ENCODE data around the gene CHRNB2. TPM values are rescaled to one million over a fixed set of nuclear protein-coding genes. Genes with fewer than 3 reads are reported as not detected.

CHRNB2 gene
- total RNA-seq, 4 donors from 2014 or later = not detected

GRCh38 chr1:154575147-154575927, 7.8 kb downstream of the CHRNB2 start:
- ATAC-seq = no peak
- H3K4me1 ChIP-seq = no peaks in the 10 kb centered on the region
- H3K36me3 ChIP-seq = peaks cover 0 to 14% of the 10 kb centered on the region in 2 donors
- in situ Hi-C loops (cut with MboI; ENCODE audit: low sequenced_read_pairs in 4 of 4) = loop anchor here in 1 of 4 donors (10.0 kb wide), 1 partner anchor 309 kb away; no protein-coding TSS in a partner anchor
- no peaks in the 10 kb centered on the region for H3K9me3 ChIP-seq
- H3K27me3 ChIP-seq = no peaks in the 10 kb centered on the region
- no peak for DNase-seq
- TF ChIP-seq POLR2A (IDR thresholded peaks at IDR 0.05) (no peak), CTCF (IDR thresholded peaks at IDR 0.05 in 4 of 5, conservative IDR thresholded peaks at IDR 0.05 in 1 of 5) (no peak)
- H3K4me3 ChIP-seq = no peak overlapping the region
- H3K27ac ChIP-seq = no peak overlapping the region
- intact Hi-C loops (cut with DNase I; ENCODE audit: low total_unique reads) = no loop called here

DNA sequence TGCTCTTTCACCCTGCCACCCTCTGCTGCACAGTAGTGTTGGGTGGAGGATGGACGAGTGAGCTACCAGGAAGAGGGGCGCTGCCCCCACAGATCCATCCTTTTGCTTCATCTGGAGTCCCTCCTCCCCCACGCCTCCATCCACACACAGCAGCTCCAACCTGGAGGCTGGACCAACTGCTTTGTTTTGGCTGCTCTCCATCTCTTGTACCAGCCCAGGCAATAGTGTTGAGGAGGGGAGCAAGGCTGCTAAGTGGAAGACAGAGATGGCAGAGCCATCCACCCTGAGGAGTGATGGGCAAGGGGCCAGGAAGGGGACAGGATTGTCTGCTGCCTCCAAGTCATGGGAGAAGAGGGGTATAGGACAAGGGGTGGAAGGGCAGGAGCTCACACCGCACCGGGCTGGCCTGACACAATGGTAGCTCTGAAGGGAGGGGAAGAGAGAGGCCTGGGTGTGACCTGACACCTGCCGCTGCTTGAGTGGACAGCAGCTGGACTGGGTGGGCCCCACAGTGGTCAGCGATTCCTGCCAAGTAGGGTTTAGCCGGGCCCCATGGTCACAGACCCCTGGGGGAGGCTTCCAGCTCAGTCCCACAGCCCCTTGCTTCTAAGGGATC, 8.5 kb downstream of the CHRNB2 start:
- TF ChIP-seq CTCF (IDR thresholded peaks at IDR 0.05 in 4 of 5, conservative IDR thresholded peaks at IDR 0.05 in 1 of 5) (no peak), POLR2A (IDR thresholded peaks at IDR 0.05) (no peak)
- no peaks in the 10 kb centered on the region for H3K27me3 ChIP-seq
- H3K36me3 ChIP-seq = peaks cover 0 to 21% of the 10 kb centered on the region in 2 donors
- H3K4me3 ChIP-seq = no peak overlapping the region
- ATAC-seq = no peak
- H3K4me1 ChIP-seq = no peaks in the 10 kb centered on the region
- in situ Hi-C loops (cut with MboI; ENCODE audit: low sequenced_read_pairs in 4 of 4) = loop anchor here in 1 of 4 donors (10.0 kb wide), 1 partner anchor 309 kb away; no protein-coding TSS in a partner anchor
- intact Hi-C loops (cut with DNase I; ENCODE audit: low total_unique reads) = no loop called here
- no peaks in the 10 kb centered on the region for H3K9me3 ChIP-seq
- no peak overlapping the region for H3K27ac ChIP-seq
- DNase-seq = no peak

GRCh38 chr1:154577346-154578057, 9.9 kb downstream of the CHRNB2 start:
- no peak for TF ChIP-seq POLR2A (IDR thresholded peaks at IDR 0.05)
- no peak for TF ChIP-seq CTCF (IDR thresholded peaks at IDR 0.05 in 4 of 5, conservative IDR thresholded peaks at IDR 0.05 in 1 of 5)
- intact Hi-C loops (cut with DNase I; ENCODE audit: low total_unique reads) = no loop called here
- Histone ChIP-seq H3K27me3 (no peaks in the 10 kb centered on the region), H3K27ac (no peak overlapping the region), H3K4me3 (no peak overlapping the region), H3K9me3 (no peaks in the 10 kb centered on the region), H3K36me3 (peaks cover 0 to 35% of the 10 kb centered on the region in 2 donors), H3K4me1 (no peaks in the 10 kb centered on the region)
- ATAC-seq = no peak
- no peak for DNase-seq
- in situ Hi-C loops (cut with MboI; ENCODE audit: low sequenced_read_pairs in 4 of 4) = loop anchor here in 1 of 4 donors (10.0 kb wide), 1 partner anchor 307 kb away; no protein-coding TSS in a partner anchor

DNA sequence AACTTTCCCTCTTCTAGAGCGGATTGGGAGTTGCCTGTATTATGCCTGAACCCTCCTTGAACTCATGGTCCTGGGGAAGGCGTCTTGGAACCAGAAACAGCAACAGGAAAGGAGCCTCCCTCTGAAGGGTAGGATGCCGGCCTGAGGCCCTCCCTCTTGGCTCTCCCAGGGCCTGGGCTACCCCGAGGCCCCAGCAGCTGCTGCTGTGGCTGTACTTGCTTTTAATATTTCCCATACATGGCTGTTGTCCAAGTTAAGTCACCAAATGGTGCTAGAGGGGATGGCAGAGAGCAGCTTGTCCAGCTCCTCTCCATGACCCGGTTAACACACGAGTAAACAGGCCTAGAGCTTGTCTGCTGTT, 10.5 kb downstream of the CHRNB2 start:
- Histone ChIP-seq H3K9me3 (no peaks in the 10 kb centered on the region), H3K4me3 (no peak overlapping the region), H3K27me3 (no peaks in the 10 kb centered on the region), H3K36me3 (peaks cover 3 to 40% of the 10 kb centered on the region in 2 donors), H3K27ac (no peak overlapping the region), H3K4me1 (no peaks in the 10 kb centered on the region)
- DNase-seq (no peak), ATAC-seq (peak in 1 of 2 donors; percentile 31)
- in situ Hi-C loops (cut with MboI; ENCODE audit: low sequenced_read_pairs in 4 of 4) = loop anchor here in 1 of 4 donors (10.0 kb wide), 1 partner anchor 307 kb away; no protein-coding TSS in a partner anchor
- TF ChIP-seq POLR2A (IDR thresholded peaks at IDR 0.05) (no peak), CTCF (IDR thresholded peaks at IDR 0.05 in 4 of 5, conservative IDR thresholded peaks at IDR 0.05 in 1 of 5) (no peak)
- intact Hi-C loops (cut with DNase I; ENCODE audit: low total_unique reads) = no loop called here

Data from gastrocnemius medialis (tissue), 4 donors.